Endothelial cell of hepatic sinusoid (primary cell): ENCODE data around the gene DLD.

Experiments used
- in situ Hi-C: cut with HindIII; loops from 2 replicates; pipeline ENCODE4 v1.10.0; 2017; ENCODE audit warnings: low sequenced_read_pairs

Gene DLD

DNA sequence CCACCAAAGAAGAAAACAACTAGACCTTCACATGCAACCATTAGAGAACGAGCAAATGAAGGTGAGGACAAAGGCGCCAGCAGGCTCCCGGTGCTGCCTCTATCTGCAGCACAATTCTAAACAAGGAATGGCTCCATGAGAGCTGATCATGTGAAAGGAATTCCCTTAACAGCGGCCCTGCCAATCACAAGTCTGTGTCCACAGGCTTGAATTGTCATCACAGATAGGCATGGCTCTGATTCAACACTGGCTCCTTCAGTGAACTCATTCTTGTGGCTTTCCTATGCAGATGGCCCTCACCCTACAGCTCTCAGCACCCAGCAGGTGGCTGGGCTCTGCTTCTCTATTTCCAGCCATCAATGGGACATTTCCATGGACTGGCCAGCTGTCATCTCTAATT, 75.7 kb downstream of the DLD start:
- in situ Hi-C loops: no loop called here

- in situ Hi-C loops: no loop called here
Observed at GRCh38 chr7:107967420-107967819, 76.4 kb downstream of the DLD start.

GRCh38 chr7:107968449-107968848, 77.5 kb downstream of the DLD start:
- in situ Hi-C loops: no loop called here

- in situ Hi-C loops: no loop called here
Observed at GRCh38 chr7:107969856-107970255, 78.9 kb downstream of the DLD start.
